Measurements from ENCODE around the gene SND1.

Gene SND1

GRCh38 chr7:127699853-127700252, 47.9 kb downstream of the SND1 start:
- Histone ChIP-seq H3K27me3 (ENCODE audit: insufficient read depth, poor library complexity, severe bottlenecking) (no peaks in the 10 kb centered on the region), H3K4me3 (replicated peaks; ENCODE audit: insufficient read depth, low read length) (no peak overlapping the region), H3K27ac (replicated peaks) (no peak overlapping the region)
- TF ChIP-seq REST (IDR thresholded peaks at IDR 0.05; ENCODE audit: insufficient replicate concordance, low read depth), result no peak
- no peak for TF ChIP-seq SPI1 (IDR thresholded peaks at IDR 0.05; ENCODE audit: borderline replicate concordance, low read depth)
- DNase-seq (ENCODE audit: low read depth in 1 of 2, low spot score in 1 of 2), result no peak

GRCh38 chr7:127702052-127702652, 50.2 kb downstream of the SND1 start:
- TF ChIP-seq GABPA (IDR thresholded peaks at IDR 0.05; ENCODE audit: low read depth), result no peak
- TF ChIP-seq SPI1 (IDR thresholded peaks at IDR 0.05; ENCODE audit: borderline replicate concordance, low read depth), result no peak
- TF ChIP-seq REST (IDR thresholded peaks at IDR 0.05; ENCODE audit: insufficient replicate concordance, low read depth), result no peak
- TF ChIP-seq CTCF (IDR thresholded peaks at IDR 0.05; ENCODE audit: insufficient read depth, low read length), result no peak
- TF ChIP-seq POLR2AphosphoS5 (IDR thresholded peaks at IDR 0.05; ENCODE audit: low read depth), result no peak
- no peak overlapping the region for H3K4me3 ChIP-seq (replicated peaks; ENCODE audit: insufficient read depth, low read length)
- no peak for DNase-seq (ENCODE audit: low read depth in 1 of 2, low spot score in 1 of 2)
- H3K27me3 ChIP-seq (ENCODE audit: insufficient read depth, poor library complexity, severe bottlenecking), result no peaks in the 10 kb centered on the region
- no peak overlapping the region for H3K27ac ChIP-seq (replicated peaks)

- H3K27me3 ChIP-seq (ENCODE audit: insufficient read depth, poor library complexity, severe bottlenecking), result no peaks in the 10 kb centered on the region
- TF ChIP-seq CTCF (IDR thresholded peaks at IDR 0.05; ENCODE audit: insufficient read depth, low read length) (no peak), GABPA (IDR thresholded peaks at IDR 0.05; ENCODE audit: low read depth) (no peak), REST (IDR thresholded peaks at IDR 0.05; ENCODE audit: insufficient replicate concordance, low read depth) (no peak), POLR2AphosphoS5 (IDR thresholded peaks at IDR 0.05; ENCODE audit: low read depth) (no peak), SPI1 (IDR thresholded peaks at IDR 0.05; ENCODE audit: borderline replicate concordance, low read depth) (no peak)
Observed at GRCh38 chr7:127702938-127703337, 50.9 kb downstream of the SND1 start.

More at GRCh38 chr7:127702938-127703337, 50.9 kb downstream of the SND1 start:
- no peak overlapping the region for H3K27ac ChIP-seq (replicated peaks)
- H3K4me3 ChIP-seq (replicated peaks; ENCODE audit: insufficient read depth, low read length), result no peak overlapping the region
- no peak for DNase-seq (ENCODE audit: low read depth in 1 of 2, low spot score in 1 of 2)

Measured in HL-60 (cell line).